ENCODE measurements around the gene DGKI.

GRCh38 chr7:137850972-137851945 lies 4.5 kb upstream of the DGKI start:
- no peak for TF ChIP-seq MYNN (tag by site-specific recombination; IDR thresholded peaks at IDR 0.05; ENCODE audit: borderline replicate concordance)
- TF ChIP-seq YY1 (tag by site-specific recombination; IDR thresholded peaks at IDR 0.05): no peak
- TF ChIP-seq CTCF (tag by site-specific recombination; IDR thresholded peaks at IDR 0.05): no peak
- no peak for TF ChIP-seq ZNF2 (tag by site-specific recombination; IDR thresholded peaks at IDR 0.05)
- TF ChIP-seq, protein P1, sequence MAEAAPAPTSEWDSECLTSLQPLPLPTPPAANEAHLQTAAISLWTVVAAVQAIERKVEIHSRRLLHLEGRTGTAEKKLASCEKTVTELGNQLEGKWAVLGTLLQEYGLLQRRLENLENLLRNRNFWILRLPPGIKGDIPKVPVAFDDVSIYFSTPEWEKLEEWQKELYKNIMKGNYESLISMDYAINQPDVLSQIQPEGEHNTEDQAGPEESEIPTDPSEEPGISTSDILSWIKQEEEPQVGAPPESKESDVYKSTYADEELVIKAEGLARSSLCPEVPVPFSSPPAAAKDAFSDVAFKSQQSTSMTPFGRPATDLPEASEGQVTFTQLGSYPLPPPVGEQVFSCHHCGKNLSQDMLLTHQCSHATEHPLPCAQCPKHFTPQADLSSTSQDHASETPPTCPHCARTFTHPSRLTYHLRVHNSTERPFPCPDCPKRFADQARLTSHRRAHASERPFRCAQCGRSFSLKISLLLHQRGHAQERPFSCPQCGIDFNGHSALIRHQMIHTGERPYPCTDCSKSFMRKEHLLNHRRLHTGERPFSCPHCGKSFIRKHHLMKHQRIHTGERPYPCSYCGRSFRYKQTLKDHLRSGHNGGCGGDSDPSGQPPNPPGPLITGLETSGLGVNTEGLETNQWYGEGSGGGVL (tag by site-specific recombination; IDR thresholded peaks at IDR 0.05): no peak
